ENCODE data around the gene KRT1. TPM values are rescaled to one million over a fixed set of nuclear protein-coding genes. Genes with fewer than 3 reads are reported as not detected.

The KRT1 gene
- total RNA-seq, 2 experiments from 2014 or later, result not detected

DNA sequence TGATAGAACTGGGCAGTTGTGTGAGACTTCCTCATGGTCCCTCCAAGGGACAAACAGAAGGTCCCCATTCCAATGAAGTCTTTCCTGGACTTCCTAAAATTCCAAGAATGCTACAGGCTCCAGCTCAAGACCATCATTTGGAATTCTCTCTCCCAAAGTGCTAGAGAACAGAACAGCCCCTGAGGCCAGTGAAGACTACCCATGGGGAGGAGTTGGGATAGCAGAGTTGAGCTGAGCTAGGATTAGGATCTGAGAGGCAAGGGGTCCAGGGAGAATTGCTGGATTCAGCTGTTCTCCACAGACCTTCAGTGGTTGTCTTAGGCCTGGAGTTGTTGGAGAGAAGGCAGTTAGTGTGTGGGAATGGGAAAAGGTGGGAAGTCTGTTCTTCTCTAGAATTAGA is 10.8 kb downstream of the KRT1 start:
- H3K79me2 ChIP-seq (ENCODE audit: insufficient read depth, low read depth, low read length), result no peaks in the 10 kb centered on the region
- no peaks in the 10 kb centered on the region for H3K9me3 ChIP-seq (ENCODE audit: low read length)
- TF ChIP-seq, protein P1, sequence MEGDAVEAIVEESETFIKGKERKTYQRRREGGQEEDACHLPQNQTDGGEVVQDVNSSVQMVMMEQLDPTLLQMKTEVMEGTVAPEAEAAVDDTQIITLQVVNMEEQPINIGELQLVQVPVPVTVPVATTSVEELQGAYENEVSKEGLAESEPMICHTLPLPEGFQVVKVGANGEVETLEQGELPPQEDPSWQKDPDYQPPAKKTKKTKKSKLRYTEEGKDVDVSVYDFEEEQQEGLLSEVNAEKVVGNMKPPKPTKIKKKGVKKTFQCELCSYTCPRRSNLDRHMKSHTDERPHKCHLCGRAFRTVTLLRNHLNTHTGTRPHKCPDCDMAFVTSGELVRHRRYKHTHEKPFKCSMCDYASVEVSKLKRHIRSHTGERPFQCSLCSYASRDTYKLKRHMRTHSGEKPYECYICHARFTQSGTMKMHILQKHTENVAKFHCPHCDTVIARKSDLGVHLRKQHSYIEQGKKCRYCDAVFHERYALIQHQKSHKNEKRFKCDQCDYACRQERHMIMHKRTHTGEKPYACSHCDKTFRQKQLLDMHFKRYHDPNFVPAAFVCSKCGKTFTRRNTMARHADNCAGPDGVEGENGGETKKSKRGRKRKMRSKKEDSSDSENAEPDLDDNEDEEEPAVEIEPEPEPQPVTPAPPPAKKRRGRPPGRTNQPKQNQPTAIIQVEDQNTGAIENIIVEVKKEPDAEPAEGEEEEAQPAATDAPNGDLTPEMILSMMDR (conservative IDR thresholded peaks at IDR 0.05; ENCODE audit: low read length), result no peak
- TF ChIP-seq EZH2phosphoT487 (IDR thresholded peaks at IDR 0.05; ENCODE audit: borderline replicate concordance, low read depth, low read length), result no peak
- no peaks in the 10 kb centered on the region for H3K36me3 ChIP-seq (ENCODE audit: insufficient read depth, low read length)
- H2AFZ ChIP-seq (ENCODE audit: low read length), result no peak overlapping the region
- no peaks in the 10 kb centered on the region for H3K4me1 ChIP-seq (ENCODE audit: insufficient read depth, low read length, poor library complexity, severe bottlenecking)
- H3K27ac ChIP-seq (ENCODE audit: low read depth, low read length, poor library complexity, severe bottlenecking), result no peak overlapping the region
- no TSS peak for BruUV-seq (replicated peaks)
- H3K4me3 ChIP-seq (ENCODE audit: low read depth, low read length, poor library complexity, severe bottlenecking), result no peak overlapping the region
- CTCF ChIA-PET (ENCODE audit: unreplicated experiment), result no interaction called here
- DNase-seq (ENCODE audit: low spot score), result no peak
- H3K9me2 ChIP-seq (ENCODE audit: insufficient read depth, low read length), result no peaks in the 10 kb centered on the region
- POLR2A ChIA-PET, result no interaction called here
- intact Hi-C loops (cut with micrococcal nuclease; ENCODE audit: unreplicated experiment), result no loop called here
- H4K20me1 ChIP-seq (ENCODE audit: insufficient read depth, low read length), result no peaks in the 10 kb centered on the region
- H3K4me2 ChIP-seq (ENCODE audit: low read length), result no peak overlapping the region

DNA sequence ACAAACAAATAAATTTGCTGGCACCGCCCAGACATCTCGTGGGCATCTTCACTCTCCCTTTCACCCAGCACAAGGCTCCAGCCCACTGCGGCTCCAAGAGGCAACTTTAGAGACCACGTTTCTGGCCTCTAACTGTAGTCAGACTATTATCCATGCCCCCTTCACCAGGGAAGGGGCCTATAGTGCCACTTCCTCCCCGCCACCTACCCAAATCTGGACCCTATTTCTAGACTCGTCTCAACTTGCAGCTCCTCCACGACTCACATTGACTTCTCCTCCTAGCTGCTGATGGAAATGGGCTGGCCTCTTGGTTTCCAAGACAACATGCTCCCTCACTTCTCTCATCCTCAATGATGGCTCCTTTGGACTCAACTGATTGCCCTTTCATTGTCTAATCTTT is 12.3 kb downstream of the KRT1 start:
- intact Hi-C loops (cut with micrococcal nuclease; ENCODE audit: unreplicated experiment), result no loop called here
- H3K36me3 ChIP-seq (ENCODE audit: insufficient read depth, low read length), result no peaks in the 10 kb centered on the region
- H4K20me1 ChIP-seq (ENCODE audit: insufficient read depth, low read length), result no peaks in the 10 kb centered on the region
- no peaks in the 10 kb centered on the region for H3K9me3 ChIP-seq (ENCODE audit: low read length)
- no peaks in the 10 kb centered on the region for H3K79me2 ChIP-seq (ENCODE audit: insufficient read depth, low read depth, low read length)
- ChIA-PET CTCF (ENCODE audit: unreplicated experiment) (no interaction called here), POLR2A (no interaction called here)
- no peak overlapping the region for H3K27ac ChIP-seq (ENCODE audit: low read depth, low read length, poor library complexity, severe bottlenecking)
- TF ChIP-seq, protein P1 (conservative IDR thresholded peaks at IDR 0.05; ENCODE audit: low read length), result no peak
- no peak overlapping the region for H3K4me2 ChIP-seq (ENCODE audit: low read length)
- no TSS peak for BruUV-seq (replicated peaks)
- no peak overlapping the region for H2AFZ ChIP-seq (ENCODE audit: low read length)
- H3K4me3 ChIP-seq (ENCODE audit: low read depth, low read length, poor library complexity, severe bottlenecking), result no peak overlapping the region
- no peaks in the 10 kb centered on the region for H3K9me2 ChIP-seq (ENCODE audit: insufficient read depth, low read length)
- no peak for DNase-seq (ENCODE audit: low spot score)
- no peaks in the 10 kb centered on the region for H3K4me1 ChIP-seq (ENCODE audit: insufficient read depth, low read length, poor library complexity, severe bottlenecking)

DNA sequence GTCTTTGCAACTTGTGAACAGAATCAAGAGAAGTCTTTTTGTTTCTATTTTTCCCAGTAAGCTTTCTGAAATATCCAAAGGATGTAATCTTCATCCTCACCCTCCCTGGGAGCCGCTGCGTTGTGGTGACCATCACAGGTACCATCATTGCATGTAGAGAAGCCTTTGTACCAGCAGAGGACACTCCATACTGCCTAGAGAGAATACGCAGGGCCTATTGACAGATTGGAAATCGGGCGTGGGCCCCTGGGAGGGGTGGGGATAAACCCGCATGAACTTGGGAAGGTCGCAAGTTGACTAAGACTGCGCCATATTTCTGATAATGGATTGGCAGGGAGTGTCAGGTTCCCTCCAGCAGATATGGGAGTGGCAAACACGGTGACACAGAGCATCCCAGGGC is 12.7 kb downstream of the KRT1 start:
- DNase-seq (ENCODE audit: low spot score), result no peak
- no peak overlapping the region for H3K4me2 ChIP-seq (ENCODE audit: low read length)
- H3K4me1 ChIP-seq (ENCODE audit: insufficient read depth, low read length, poor library complexity, severe bottlenecking), result no peaks in the 10 kb centered on the region
- CTCF ChIA-PET (ENCODE audit: unreplicated experiment), result no interaction called here
- POLR2A ChIA-PET, result no interaction called here
- no peak overlapping the region for H3K4me3 ChIP-seq (ENCODE audit: low read depth, low read length, poor library complexity, severe bottlenecking)
- H3K36me3 ChIP-seq (ENCODE audit: insufficient read depth, low read length), result no peaks in the 10 kb centered on the region
- no peaks in the 10 kb centered on the region for H4K20me1 ChIP-seq (ENCODE audit: insufficient read depth, low read length)
- no peaks in the 10 kb centered on the region for H3K79me2 ChIP-seq (ENCODE audit: insufficient read depth, low read depth, low read length)
- no peak overlapping the region for H3K27ac ChIP-seq (ENCODE audit: low read depth, low read length, poor library complexity, severe bottlenecking)
- no peak for TF ChIP-seq EZH2phosphoT487 (IDR thresholded peaks at IDR 0.05; ENCODE audit: borderline replicate concordance, low read depth, low read length)
- BruUV-seq (replicated peaks), result no TSS peak
- H2AFZ ChIP-seq (ENCODE audit: low read length), result no peak overlapping the region
- no peaks in the 10 kb centered on the region for H3K9me3 ChIP-seq (ENCODE audit: low read length)
- intact Hi-C loops (cut with micrococcal nuclease; ENCODE audit: unreplicated experiment), result no loop called here
- no peaks in the 10 kb centered on the region for H3K9me2 ChIP-seq (ENCODE audit: insufficient read depth, low read length)

Data from OCI-LY7 (cell line).